Activated CD4-positive, alpha-beta T cell treated with anti-CD3 and anti-CD28 coated beads, Interleukin-2, amount 50 U/mL, for 4 hours (primary cell): ENCODE measurements around the gene CRTAC1.

Source experiments
- DNase-seq, 2 experiments: peaks; one replicate each; pipeline ENCODE4 v3.0.0-alpha.2; 2020

Gene CRTAC1

GRCh38 chr10:98030093-98030821, at the start of gene CRTAC1:
TSS of gene CRTAC1 (minus strand) at chr10:98030621. CDS start at chr10:98030472, 149 bp downstream.
- DNase-seq: no peak

DNA sequence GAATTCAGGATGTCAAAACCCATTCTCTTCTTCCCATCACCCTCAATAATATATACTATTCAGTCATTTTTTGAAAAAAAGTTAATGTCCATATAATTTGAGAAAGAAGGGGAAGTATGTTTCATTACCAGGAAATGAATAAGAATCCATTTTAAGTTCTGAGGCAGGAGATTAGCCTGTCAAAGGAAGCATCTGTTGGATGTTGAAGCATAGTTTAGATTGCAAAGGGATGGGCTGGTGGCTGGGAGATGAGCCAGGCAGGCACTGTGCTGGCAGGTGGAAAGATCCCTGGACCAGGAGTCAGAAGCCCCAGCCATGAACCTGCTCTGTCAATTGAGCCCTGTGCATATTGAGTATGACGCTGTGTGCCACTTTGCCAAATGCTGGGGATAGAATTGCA, 48.4 kb upstream of the CRTAC1 start:
- no peak for DNase-seq

DNA sequence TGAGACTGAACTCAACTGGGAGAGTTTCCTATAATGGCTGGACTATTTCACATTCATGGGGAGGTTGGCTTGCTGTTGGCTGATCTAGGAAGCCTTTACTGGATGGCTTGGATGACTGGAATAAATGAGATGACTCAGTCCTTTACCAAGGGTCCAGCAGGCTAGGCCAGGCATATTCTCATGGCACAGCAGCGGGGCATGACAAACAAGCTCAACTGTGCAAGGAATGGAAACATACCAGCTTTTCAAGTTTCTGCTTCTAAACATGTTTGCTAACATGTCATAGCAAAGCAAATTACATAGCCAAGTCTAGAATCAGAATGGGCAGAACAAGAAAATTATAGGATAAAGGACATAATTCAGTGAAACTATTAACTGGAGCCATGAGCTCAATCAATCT, 46.8 kb upstream of the CRTAC1 start:
- no peak for DNase-seq

DNA sequence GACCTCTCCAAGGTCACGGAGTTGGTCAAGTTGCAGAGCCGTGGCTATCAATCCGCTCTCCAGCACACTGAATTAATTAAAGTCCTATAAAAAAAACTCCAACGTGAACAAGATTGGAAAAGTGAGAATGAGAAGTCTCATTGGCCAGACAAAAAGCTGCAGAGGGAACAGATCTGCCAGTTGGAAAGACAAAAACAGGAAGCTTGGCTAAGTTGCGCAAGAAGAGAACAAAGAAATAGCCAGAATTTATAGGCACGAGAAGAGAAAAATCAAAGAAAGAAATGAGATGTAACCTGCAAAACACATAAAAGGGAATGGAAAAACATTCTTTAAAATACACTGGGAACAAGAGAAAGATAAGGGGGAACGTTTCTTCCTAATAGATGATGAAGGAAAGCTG, 45.7 kb upstream of the CRTAC1 start:
- DNase-seq: no peak

DNA sequence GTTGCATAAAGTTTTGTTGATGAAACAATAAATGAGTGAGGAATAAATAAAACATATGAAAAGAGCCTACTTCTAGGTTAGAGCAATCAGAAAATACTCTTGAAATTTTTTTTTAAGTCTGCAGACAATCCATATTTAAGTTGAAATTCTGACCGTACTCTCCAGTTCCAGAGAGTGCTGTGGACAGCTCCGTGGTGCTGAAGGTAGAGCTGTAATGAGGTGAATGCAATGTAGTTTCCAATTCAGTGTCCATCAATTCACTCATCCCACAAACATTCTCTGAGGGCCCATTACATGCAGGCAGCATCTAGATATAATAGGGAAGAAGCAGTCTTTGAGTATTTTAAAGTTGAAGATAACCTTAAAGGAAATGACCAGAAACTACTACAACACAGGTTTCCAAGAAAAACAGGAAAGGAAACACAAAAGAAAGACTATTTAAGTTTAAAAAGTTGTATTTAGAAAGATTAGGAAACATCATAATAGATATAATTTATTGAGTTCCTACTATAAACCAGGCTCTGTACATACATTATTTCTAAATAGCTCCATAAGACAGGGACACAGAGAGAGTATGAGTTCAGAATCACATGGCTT, 44.0 kb upstream of the CRTAC1 start:
- no peak for DNase-seq

GRCh38 chr10:98067165-98067564, 36.7 kb upstream of the CRTAC1 start:
- DNase-seq: no peak

GRCh38 chr10:98063740-98064027, 33.3 kb upstream of the CRTAC1 start:
- no peak for DNase-seq

DNA sequence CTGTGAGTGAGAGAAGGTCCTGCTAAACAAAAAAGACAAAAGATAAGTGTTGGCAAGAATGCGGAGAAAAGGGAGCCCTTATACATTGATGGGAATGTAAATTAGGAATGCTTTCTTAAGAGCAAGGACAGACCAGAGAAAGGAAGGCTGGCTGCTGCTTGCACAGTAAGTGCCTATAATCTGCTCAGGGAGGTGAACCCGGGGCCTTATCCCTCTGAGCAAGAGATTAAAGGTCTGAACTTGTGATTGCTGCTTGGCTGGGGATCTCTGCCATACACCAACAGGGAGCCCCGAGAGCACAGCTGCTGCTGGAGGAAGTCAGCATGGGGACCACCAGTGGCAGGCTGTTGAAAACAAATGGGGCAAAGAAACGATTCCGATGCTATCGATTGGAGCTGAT, 32.0 kb upstream of the CRTAC1 start:
- DNase-seq: no peak

GRCh38 chr10:98060079-98060478, 29.7 kb upstream of the CRTAC1 start:
- DNase-seq: no peak

- no peak for DNase-seq
These were observed 27.9 kb upstream of the CRTAC1 start for GRCh38 chr10:98058295-98058694.

DNA sequence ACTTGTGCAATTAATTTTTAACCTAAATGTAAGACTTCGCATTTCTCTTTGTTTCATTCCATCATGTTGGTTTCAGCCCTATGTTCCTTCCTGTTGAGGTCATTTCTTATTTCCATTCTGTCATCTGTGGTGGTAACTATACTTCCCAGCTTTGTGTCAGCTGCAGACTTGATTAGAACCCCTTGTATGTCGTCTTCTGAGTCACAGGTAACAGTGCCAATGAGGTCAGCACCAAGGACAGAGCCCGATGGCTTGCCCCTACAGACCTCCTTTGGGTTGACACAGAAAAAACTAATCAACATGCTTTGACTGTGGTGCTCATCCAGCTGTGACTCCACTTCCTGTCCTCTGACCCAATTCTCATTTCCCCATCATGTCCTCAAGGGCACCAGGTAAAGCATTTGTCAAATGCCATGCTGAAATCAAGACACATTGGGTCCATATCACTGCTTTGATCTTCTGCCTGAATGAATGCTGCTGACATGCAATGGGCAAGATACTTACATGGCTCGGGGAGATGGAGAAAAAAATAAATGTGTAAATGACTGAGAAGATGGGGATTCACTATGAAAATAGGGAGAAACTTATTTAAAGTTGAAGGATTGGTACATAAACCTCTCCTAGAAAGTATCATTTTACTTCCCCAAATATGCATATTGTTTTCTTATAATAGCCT, 25.6 kb upstream of the CRTAC1 start:
- peak in 1 of 2 experiments; percentile 4 for DNase-seq

DNA sequence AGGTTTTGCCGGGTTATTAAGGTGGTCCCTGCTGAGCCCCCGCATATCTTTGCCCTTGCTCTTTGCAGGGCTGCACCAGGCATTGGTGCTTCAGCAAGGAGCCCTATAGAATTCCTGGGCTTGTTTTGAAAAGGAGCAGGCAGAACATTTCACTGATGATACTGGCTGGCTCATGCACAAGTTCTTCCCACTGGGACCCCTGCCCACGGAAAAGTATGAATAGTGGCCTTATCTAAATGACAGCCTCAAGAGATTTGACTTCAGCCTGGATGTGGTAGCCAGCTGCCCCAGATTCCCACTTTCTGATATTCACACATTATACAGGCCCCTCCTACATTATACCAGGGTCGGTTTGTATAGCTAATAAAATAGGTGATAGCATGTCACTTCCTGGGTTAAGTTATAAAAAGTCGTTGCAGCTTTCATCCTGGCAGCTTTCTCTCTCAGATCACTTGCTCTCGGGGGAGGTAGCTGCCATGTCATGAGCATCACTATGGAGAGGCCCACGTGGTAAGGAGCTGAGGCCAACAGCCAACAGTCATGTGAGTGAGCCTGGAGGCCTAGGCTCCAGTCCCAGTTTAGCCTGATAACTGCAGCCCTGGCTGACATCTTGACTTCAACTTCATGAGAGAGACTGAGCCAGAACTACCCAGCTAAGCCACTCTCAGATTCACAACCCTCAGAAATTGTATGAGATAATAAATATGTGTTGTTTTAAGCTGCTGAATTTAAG, 16.8 kb upstream of the CRTAC1 start:
- no peak for DNase-seq

DNA sequence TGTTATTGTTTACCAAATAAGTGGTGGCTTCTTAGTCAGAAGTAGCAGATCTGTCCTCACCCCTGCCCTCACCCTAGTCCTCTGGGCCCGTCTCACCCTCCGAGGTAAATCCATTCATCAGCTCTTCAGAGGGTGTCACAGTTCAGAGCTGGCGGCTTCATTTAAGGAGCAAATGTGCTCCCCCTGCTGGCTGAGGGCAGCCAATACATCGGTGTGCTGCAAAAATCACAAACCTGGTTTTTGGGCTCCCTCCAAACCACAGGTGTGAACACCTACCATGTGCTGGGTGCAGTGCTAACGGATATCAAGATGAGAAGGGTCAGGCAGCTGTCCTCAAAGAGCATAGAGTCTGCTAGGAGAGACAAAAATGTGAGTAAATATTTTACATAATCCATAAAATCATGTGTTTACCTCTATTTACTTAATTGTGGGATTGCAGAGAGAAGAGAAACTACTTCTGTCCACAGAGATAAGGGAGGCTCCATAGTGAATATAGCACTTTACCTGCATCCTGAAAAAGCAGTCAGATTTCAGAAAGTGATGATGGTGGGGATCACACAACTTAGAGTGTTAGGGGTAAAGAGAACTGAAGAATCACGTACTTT, 15.5 kb upstream of the CRTAC1 start:
- DNase-seq: peak; percentile 18 to 43

DNA sequence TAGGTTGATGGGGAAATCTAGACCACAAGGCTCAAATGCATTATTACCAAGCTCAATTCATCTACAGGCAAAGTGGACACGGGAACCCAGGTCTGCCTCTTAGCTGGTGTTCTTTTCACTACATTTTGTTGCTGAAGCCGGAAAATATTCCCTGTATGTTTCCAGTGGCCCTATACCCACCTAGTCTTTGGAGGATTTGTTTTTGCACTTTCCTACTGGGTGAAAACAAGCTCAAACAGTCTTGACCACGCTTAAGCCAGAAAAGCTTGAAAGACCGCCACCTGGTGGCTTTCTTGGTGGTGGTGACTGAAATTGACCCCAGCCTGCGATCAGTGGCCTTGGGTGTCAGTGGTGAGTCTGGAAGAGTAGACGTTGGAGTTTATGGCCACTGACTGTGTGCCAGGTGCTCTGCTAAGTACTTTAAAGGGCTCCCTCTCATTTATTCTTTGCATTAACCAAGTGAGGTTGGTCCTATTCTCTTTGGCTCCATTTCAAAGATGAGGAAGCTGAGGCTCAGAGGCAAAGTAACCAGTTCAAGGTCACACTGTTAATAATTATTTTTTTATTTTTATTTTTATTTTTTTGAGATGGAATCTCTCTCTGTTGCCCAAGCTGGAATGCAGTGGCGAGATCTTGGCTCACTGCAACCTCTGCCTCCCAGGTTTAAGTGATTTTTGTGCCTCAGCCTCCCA, 11.1 kb upstream of the CRTAC1 start:
- DNase-seq: peak in 1 of 2 experiments; percentile 27

DNA sequence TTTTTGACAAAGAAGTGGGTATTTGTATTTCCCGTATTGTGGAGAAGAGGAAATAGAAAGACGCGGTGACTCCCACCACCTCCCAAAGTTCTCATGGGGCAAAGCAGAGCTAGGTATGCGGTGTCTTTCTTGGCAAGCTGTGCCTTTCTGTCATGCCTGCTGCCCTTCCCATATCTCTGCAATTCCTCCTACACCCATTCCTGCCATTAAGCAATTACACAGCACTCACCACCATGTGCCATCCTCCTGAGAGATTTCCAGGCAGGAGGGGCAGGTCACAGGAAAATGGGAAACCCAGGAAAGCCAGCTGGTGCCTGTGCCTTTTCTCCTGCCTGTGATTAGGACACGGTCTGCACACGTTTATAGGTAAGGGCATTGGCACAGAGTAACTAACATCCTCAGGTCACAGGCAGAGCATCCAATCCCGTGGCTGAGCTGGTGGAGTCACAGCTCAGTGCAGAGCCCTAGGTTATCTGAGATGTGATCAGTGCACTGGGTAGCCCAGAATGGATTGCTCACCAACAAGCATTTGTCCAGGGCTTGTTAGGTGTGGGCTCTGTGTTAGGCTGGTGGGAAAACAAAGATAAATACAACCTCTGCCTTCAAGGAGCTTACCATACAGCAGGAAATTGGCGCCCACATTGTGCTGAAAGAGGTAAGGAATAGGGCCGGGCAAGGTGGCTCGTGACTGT, 9.4 kb upstream of the CRTAC1 start:
- DNase-seq: no peak

DNA sequence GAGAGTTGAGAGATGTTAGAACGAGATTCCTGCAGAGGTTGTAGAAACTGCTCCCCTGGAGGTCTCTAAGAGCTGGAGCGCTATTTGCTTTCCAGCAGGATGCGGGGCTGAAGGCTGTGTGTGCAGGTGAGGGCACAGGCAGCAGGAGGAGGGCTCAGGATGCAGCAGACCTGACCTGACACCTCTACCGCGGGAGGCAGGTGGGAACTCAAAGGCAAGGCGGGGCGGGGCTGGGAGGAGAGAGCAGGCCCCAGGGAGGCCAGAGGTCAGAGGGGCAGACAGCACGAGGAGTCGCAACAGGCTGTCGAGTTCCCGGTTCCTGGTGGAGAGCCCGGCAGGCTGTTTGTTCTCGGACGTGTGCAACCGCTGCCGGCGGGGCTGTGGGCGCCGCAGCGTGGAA, 7.9 kb upstream of the CRTAC1 start:
- no peak for DNase-seq

GRCh38 chr10:98035599-98035998, 5.2 kb upstream of the CRTAC1 start:
- no peak for DNase-seq

DNA sequence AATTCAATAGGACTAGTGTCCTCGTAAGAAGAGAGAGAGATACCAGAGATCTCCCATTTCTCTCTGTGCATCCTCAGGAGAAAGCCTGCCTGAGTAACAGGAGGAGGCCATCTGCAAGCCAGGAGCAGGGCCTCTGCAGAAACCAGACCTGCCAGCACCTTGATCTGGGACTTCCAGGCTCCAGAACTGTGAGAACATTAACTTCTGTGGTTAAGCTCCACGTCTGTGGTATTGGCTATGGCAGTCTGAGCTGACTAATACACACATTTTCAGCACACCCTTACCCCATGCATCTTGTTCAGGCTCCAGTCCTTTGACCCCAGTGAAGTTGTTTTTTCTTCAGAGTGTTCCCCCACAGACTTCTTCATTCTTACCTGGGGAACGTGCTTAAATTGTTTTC, 3.1 kb upstream of the CRTAC1 start:
- DNase-seq: no peak

DNA sequence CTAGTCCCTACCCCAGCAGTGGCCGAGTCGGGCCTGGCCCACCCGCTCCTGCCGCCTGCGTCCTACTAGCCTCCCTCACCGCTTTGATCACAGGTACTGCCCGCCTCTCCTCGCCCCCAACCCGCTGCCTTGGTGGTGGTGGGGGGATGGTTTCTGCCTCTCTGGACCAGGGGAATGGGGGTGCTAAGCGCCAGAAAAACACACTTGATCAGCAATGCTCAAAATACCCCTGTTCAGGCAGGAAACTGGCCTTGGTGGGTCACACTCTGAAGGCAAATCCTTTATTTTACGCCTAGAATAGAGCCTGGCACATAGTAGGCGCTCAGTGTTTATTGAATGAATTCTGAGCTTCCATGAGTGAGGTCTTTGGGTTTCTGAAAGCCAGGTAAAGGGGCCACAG, 1.0 kb upstream of the CRTAC1 start:
- DNase-seq: no peak

DNA sequence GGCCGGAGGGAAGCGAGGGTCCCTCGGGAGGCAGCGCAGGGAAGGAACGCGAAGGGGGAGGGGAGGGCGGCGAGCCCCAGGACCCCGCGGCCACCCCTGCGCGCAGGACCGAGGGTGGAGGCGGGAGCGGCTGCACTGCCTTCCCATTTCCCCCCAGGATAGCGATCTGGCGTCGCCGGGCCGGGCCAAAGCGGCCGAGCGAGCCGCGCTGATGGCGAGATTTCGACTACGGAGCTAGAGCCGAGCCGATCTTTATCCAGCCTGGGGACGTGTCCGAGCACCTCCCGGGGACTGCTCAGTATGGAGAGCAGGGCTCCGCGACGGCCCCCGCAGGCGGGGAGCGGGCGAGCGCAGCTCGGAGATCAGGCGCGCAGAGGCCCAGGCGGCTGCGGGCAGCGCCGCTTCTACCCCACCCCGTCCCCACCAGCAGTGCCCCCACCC, 590 bp upstream of the CRTAC1 start:
- no peak for DNase-seq

DNA sequence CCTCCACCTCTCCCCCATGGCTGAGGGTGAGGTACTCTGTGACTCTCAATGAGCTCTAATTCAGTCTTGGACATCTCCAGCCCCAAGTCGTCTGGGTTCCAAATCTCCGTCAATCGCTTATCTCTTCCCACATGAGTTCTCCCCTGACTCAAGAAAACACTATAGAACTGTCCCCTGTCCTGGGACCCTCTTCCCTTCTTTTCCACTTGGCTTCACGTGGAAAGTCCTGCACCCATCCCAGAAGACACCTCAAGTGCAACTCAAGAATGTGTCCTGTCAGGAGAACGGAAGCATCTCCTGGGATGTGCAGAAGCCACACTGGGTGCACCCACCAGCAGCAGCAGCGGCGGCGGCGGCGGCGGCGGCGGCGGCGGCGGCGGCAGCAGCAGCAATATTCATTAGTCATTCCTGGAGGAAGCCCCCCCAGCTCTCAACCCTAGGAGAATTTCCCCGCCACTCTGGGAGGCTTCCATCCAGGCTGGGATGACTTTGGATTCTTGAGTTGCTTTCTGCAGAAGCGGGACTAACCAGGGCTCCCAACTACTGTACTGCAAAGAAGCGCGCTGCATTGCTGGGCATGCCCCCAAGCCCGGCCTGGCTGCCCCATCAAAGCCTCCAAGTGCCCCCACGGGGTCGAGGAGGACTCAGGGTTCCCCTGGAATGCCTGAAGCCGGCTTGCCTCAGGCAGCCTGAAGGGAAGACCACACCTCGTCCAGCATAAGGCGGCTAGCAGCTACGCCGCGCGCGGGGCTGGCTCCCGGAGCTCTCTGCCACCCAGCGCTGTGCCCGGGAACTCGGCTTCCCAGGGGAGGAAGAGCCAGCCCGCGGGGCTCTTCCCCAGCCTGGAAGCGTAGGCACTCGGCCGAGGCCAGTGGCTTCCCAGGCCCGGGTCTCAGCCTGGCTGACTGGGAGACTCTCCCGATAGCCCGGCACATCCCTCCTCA, 1.0 kb downstream of the CRTAC1 start:
- DNase-seq: no peak
